GM21576 (cell line): ENCODE measurements around the gene KCNK4.

Experiments used
- ATAC-seq: cut with Tn5 transposase; IDR thresholded peaks from one replicate; pipeline ENCODE4 v1.9.1; 2021; ENCODE audit warnings: mild to moderate bottlenecking, moderate library complexity; ENCODE audit not compliant: unreplicated experiment

The KCNK4 gene

GRCh38 chr11:64289002-64289564, 2.0 kb upstream of the KCNK4 start:
- no peak for ATAC-seq

GRCh38 chr11:64290352-64291261, 495 bp upstream of the KCNK4 start:
- ATAC-seq, result no peak

GRCh38 chr11:64291752-64292459, 804 bp downstream of the KCNK4 start:
- ATAC-seq, result no peak

- ATAC-seq, result no peak
Observed at GRCh38 chr11:64292460-64293254, 1.6 kb downstream of the KCNK4 start.

- ATAC-seq, result no peak
Observed at GRCh38 chr11:64294774-64295173, 3.7 kb downstream of the KCNK4 start.

- ATAC-seq, result no peak
Observed at GRCh38 chr11:64295760-64296159, 4.7 kb downstream of the KCNK4 start.

- ATAC-seq, result no peak
Observed at GRCh38 chr11:64296236-64296635, 5.1 kb downstream of the KCNK4 start.

GRCh38 chr11:64296830-64297698, 6.0 kb downstream of the KCNK4 start:
- ATAC-seq, result no peak

GRCh38 chr11:64297699-64298358, 6.7 kb downstream of the KCNK4 start:
- ATAC-seq, result no peak

GRCh38 chr11:64298966-64299846, 8.1 kb downstream of the KCNK4 start:
- no peak for ATAC-seq

GRCh38 chr11:64299847-64300648, 8.9 kb downstream of the KCNK4 start, which contains the start of gene CATSPERZ:
TSS of gene CATSPERZ (plus strand) at chr11:64300358. CDS start at chr11:64300411, 53 bp downstream.
- ATAC-seq, result no peak

- ATAC-seq, result no peak
Observed at GRCh38 chr11:64303109-64304031, 12.3 kb downstream of the KCNK4 start.

- ATAC-seq, result no peak
Observed at GRCh38 chr11:64304032-64304315, 12.9 kb downstream of the KCNK4 start.

GRCh38 chr11:64304316-64305072, 13.4 kb downstream of the KCNK4 start:
- ATAC-seq, result peak; percentile 34

- ATAC-seq, result peak; percentile 77
Observed at GRCh38 chr11:64305075-64305690, 14.1 kb downstream of the KCNK4 start, which contains the start of gene ESRRA. TSS of gene ESRRA (plus strand) at chr11:64305524. CDS start at chr11:64307180, 1,656 bp downstream.
